Stimulated activated CD4-positive, alpha-beta T cell treated with anti-CD3 and anti-CD28 coated beads, Interleukin-15, amount 100 ng/mL, for 24 hours (primary cell): ENCODE results near the gene AIG1.
"Not testable (repeated sequence)": the region's sequence is repeated elsewhere in the genome, so short reads cannot be mapped to it uniquely, and the experiment has no call there.

Experiments
- DNase-seq: peaks from one replicate; pipeline ENCODE4 v3.0.0-alpha.2; 2020

AIG1 gene

DNA sequence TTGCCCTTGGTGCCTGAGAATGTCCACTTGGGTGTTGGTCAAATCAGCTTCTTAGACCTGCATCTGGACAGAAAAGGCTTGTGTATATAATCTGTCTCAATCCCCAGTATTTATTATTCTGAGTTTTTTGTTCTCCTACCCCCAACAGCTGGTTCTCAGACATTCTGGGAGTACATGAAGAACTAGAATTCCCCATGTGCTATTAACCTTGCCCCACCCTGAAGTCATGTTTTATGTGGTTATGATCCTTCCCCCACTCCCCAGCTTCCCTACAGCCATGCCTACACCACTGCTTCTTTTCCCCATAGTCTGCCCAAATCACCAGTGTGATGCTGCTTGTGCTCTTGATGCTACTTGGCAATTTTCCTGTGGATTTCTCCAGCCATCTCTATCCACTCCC is 232.8 kb downstream of the AIG1 start:
- no peak for DNase-seq

DNA sequence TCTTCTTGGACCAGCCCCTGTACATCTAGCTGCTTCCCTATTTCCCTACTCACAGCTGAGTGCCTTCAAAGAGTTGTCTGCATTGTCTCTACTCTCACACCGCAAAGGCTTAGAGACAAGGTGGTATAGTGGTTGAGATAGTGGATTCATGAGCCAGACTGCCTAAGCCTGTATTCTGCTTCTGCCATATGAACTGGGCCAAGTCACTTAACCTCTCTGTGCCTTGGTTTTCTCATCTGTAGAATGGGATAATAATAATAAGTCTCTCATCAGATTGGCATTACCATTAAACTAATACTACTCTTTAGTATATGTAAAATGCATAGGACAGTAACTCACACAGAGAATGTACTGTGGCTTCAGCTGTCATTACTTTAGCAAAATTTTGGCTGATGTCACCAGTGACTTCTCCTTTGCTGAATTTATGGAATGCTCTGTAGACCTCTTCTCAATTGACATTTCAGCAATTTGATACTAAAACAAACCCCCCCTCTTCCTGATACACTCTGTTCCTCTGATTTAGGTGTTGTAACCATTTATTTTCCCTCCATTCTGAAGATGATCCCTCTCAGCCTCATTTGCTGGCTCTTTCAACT is 233.7 kb downstream of the AIG1 start:
- no peak for DNase-seq

DNA sequence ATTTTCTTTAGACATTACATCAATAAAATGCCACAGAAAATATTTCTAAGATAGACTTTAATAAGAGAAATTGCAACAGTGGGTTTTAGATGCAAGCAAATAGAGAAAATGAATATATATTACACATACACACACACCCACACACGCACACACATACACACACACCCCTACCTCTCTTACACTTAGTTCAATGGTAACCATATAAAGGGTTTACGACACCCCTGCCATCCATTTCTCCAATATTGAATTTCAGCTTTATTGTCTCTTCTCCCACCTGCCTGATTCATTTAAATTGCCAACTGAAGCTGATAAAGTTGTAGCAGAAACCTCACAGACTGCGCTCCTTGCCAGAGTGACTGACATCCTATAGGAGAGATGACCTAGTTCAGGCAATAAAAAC is 235.2 kb downstream of the AIG1 start:
- no peak for DNase-seq

DNA sequence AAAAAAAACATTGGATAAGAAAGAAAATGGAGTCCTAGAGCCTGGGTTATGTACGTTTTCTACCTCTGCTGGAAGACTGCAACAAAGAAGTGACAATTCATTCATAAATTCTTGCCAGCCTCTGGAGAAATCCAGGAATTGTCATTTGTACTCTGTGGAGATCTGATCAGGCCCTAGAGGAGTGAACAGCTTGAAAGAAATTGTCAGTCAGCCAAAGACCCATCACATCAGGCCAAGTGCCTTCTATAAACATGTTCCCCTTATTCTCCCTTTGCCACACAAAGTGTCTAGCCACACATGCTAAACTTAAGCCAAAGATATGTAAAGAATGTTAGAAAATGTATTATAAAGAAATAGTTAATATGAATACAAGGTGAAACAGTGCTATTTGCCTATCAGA is 237.4 kb downstream of the AIG1 start:
- DNase-seq = no peak

DNA sequence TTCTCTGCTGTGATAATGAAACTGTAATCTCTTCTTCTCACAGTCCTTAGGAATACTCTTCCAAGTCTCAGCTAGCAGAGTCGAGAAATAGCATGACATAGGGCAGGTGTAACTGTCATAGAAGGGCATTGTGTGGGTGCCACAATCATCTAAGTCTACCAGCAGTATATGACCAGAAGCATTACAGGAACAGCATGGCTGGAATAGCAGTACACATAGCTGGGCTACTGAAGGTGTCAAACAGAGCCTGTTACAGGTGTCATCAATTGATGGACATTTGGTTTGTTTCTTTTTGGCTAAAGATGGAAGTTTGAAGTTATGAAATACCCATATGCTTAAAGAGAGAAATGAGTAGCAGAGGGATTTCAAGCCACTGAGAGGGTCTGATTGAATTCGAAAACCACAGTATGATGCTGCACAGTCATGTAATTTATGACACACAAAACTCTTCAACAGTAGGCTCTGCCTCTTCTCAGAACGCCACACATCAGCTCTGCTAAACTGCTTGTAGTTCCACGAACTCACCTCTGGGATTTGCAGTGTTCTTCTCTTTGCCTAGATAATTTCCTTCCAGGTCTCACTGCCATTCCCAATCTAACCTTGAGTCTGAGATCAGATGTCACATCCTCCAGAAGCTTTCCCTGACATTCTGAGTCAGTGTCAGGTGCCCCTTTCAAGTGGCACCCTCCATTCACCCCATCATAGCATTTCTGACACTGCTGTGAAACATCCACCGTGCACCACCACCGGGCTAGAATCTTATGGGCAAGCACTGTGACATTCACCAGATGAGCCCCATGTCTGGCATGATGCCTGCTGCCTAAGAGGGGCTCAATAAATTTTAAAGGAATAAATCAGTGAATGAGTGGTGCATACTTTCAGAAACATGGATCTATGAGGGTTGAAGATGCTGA is 238.8 kb downstream of the AIG1 start:
- no peak for DNase-seq

DNA sequence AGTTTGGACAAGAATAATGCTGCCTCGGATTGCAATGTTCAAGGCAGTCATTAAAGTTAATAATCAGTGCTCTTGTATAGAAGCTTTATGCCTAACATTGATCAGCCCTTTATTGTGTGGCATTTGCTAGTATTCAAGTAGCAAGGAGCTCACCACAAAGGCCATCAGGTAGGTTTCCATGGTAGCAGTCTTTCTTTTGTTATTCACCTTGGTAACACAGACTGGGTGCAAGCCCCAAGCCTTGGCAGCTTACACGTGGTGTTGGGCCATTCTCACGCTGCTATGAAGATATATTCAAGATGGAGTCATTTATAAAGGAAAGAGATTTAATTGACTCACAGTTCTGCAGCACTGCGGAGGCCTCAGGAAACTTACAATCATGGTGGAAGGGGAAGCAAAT is 240.5 kb downstream of the AIG1 start:
- no peak for DNase-seq

DNA sequence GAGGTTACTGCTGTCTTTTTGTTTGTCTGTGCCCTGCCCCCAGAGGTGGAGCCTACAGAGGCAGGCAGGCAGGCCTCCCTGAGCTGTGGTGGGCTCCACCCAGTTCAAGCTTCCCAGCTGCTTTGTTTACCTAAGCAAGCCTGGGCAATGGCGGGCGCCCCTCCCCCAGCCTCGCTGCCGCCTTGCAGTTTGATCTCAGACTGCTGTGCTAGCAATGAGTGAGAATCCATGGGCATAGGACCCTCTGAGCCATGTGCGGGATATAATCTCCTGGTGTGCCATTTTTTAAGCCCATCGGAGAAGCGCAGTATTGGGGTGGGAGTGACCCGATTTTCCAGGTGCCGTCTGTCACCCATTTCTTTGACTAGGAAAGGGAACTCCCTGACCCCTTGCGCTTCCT is 247.1 kb downstream of the AIG1 start:
- not testable (repeated sequence) for DNase-seq

DNA sequence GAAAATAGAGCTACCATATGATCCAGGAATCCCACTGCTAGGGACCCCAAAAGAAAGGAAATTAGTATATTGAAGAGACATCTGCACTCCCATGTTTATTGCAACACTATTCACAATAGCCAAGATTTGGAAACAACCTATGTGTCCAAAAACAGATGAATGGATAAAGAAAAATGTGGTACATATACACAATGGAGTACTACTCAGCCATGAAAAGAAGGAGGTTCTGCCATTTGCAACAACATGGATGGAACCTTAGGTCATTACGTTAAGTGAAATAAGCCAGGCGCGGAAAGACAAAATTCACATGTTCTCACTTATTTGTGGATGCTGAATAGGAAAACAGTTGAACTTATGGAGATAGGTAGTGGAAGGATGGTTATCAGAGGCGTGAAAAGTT is 252.5 kb downstream of the AIG1 start:
- no peak for DNase-seq

DNA sequence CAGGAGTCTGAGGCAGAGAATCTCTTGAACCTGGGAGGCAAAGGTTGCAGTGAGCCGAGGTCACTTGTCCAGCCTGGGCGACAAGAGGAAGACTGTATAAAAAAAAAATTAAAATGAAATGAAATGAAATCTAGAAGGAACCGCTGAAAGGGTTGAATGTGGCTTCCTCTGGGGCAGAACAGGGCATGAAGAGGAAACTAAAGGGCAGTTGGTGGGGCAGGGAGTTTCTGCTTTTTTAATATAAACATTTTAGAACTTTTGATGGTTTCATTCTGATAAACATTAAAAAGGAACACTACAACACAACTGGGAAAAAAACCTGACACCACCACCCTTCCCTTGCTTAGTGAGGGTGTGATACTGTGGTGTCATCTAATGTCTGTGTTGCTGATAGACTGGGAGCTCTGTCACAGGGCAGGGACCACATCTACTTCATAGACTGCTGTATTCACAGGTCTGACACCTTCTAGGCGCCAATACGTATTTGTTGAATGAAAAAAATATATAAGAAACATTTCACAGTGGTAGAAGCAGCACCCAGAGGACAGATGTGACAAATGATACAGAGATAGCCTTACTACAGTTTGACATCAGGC is 260.9 kb downstream of the AIG1 start:
- no peak for DNase-seq

DNA sequence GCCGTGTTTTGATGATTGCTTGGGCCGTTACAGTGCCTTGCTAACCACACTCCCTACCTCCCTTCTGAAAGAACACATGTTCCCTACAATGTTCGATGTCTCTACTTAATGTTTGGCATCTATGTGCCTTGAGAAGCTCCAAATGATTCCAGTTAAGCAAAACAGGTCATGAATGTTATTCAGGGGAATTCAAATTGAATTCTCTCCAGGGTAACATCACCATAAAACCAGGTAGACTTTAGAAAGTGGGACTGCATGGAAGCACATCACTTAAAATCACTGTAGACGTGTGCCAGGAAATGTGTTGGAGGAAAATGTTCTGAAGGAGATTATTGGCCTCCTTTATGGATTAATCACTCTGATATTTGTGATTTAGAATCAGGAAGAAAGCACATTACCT is 261.7 kb downstream of the AIG1 start:
- DNase-seq = no peak

DNA sequence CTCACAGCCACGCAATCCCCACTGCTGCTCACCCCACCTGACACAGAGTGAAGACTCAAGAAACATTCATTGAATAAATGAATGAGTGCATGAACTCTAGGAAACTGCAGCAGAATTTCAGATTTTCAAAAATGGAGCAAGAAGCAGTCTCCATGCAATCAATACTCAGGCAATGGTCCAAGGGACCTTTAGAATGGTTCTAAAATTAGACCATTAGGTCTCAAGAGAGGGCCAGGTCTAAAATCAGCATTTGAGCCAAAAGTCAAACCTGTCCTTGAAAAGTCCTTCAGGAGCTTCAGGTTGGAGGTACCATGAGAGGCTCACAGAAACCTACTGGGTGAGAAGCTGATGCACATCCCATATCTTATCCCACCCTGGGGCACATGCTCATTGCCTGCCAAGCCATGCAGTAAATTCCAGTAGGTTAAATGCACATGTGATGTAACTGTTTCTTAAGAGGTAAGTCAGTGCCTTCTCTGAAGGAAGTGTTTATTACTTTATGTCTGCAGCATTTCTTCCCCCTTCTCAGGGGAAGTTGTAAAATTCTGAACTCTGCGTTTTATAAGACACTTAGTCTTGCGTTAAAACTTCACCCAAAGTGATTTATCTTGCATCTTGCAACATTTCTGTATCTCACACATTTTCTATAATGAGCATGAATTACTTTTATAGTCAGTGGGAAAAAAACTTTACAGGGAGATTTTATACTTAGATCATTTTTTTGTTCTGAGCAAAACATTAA is 263.2 kb downstream of the AIG1 start:
- no peak for DNase-seq

DNA sequence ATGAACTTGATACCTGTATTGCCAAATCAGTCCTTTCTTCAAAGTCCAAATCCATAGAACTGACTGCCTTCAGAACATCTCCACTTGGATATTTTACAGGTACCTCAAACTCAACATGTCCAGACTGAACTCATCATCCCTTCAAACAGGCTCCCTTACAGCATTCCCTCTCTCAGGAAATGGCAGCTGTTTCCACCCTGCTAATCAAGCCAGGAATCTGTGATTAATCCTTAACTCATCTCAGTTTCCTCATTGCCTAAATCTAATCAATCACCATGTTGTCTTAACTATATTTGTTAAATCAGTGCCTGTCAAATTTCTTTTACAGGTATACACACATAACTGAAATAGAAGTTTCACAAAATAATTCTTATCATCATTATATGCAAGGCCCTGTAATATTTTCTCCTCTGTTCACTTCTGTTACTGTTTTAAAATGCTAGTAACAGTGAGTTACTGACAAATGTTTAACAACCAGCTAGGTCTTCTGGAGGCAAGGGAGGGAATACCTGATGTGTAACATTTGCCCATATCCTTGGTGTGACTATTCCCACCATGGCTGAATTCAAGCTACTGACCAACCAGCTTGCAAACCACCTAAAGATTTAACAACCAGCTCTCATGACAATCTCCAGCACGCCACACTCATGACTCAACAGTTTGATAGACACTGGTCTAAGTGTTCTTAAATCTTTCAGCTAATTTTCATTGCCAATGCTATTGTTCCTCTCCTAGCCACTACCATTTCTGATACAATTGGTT is 264.9 kb downstream of the AIG1 start:
- DNase-seq = no peak

DNA sequence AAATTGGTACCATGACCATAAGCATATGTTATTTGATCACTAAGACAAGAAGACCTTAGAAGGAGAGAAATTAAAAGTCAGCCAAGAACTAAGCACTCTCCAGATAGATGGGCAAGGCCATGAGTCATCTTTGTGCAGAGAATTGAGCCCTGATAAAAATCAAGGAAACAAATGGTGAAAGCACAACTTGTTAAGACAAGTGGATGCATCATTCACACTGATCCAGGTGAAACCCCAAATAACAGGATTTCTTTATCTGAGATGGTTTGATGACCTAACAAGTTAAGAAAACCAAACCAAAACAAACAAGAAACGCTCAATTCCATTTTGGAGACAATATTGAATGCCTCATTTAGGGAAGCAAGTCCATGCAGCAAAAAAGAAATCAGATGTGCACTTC is 268.2 kb downstream of the AIG1 start:
- DNase-seq = no peak

DNA sequence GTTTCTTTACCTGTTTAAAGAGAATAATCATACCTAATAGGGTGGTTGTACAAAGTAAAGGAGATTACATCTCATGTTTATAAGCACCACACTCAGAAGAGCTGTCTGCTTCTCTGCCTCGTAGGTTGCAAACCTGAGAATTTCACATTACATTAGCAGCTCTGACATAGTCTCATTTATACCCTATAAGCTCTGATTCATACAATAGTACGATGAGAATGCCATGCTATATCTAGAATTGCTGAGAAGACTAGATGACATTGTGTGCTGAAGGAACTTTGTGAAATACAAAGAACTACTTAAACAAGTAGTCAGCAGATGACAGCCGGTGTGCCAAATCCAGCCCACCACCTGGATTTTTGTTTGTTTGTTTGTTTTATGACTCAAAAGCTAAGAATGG is 268.6 kb downstream of the AIG1 start:
- no peak for DNase-seq

DNA sequence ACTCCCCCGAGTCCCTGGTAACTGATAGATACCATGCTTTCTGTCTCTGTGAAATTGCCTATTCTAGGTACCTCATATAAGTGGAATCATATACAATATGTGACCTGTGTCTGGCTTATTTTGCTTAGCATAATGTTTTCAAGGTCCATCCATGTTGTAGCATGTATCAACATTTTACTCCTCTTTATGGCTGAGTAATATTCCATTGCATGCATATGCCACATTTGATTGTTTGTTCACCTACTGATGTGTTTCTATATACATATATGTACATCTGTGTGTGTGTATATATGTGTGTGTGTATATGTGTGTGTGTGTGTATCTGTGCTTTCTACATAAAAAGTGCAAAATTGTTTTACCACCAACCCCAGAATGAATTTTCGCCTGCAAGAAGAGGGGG is 270.7 kb downstream of the AIG1 start:
- no peak for DNase-seq

DNA sequence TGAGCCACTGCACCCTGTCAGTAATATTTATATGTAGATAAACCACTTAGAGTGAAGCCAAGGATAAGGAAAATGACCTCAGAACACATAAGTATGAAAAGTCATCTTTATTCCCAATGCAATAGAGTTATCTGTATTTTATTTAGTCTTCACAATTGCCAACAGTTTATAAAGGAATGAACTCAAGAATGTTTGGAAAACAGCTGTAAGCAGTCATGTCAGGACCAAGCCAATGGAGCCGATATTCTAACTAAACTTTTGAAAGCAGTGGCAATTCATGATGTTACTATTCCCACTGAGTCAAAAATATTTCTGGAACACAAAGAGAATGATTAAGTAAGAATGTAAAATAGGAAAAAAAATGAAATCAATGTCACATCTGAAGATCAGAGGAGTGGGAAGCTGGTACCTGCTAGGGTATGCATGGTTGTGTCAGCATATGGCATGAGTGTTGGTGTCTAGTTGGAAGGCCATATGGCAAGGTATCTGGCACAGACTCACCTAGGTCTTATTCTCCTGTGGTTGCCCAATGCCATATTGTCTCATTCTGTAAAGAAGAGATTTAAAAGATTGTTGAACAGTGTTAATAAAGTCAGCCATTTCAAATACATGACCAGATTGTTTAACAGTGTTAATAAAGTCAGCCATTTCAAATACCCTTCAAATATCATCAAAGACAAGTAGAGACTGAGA is 271.6 kb downstream of the AIG1 start:
- no peak for DNase-seq

DNA sequence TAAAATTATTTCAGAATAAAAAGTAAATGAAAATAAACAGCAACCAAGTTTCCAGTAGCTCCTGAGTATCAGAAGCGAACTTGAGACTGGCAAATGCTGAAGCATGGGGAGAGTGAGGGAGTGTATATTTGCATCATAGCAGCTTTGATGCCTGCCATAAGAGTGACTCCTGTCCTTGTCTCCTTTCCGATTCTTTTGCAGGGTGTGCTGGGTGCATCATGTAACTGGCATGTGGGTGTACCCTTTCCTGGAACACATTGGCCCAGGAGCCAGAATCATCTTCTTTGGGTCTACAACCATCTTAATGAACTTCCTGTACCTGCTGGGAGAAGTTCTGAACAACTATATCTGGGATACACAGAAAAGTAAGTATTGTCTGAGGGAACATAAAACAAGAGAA is 272.4 kb downstream of the AIG1 start:
- no peak for DNase-seq

DNA sequence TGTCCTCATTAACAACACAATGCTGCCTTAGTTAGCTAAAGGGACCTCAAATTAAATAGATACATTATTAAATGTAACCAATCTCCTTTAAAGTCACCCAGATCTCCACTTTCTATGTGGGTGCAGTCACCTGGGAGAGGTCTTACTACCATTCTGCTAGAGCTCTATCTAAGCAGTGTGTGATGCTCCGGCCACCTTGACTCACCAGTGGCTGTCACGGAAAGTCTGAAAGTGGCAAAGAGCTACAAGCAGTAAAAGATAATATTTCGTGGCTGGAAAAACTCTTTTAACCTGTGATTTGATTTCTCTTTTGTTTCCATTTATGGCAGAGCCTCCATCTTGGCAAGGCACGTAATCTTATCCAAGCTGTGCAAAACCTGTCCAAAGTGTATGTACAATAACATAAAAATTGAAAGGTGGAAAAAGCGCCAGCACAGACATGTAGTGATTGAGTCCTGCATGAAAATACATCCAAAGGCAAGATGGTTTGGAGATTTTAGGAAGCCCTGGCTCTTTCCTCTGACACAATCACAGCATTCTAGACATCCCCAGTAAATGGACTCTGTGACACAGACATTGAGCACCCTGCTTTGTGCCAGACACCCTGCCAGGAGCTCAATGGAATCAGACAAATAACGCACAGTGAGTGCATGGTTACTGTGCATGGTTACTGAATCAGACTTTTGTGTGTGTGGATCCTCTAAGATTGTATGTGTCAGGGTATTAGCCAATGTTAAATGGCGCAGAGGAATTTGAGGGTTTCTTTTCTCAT is 273.2 kb downstream of the AIG1 start:
- peak; percentile 19 for DNase-seq

DNA sequence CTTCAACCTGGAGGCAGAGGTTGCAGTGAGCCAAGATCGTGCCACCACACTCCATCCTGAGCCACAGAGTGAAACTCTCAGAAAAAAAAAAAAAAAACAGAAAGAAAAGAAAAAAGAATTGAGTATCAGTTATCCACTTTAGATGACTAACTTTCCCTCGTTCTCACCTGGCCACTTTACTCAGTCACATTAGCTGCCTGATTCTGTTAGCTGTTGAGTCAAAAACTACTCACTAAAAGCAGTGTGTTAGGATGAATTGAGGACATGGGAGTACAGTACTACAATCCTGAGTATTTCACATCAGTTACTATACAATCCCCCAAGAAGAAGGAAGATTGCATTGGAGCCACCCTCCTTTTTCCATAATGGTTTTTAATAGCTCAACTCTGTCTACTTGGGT is 275.2 kb downstream of the AIG1 start:
- no peak for DNase-seq

DNA sequence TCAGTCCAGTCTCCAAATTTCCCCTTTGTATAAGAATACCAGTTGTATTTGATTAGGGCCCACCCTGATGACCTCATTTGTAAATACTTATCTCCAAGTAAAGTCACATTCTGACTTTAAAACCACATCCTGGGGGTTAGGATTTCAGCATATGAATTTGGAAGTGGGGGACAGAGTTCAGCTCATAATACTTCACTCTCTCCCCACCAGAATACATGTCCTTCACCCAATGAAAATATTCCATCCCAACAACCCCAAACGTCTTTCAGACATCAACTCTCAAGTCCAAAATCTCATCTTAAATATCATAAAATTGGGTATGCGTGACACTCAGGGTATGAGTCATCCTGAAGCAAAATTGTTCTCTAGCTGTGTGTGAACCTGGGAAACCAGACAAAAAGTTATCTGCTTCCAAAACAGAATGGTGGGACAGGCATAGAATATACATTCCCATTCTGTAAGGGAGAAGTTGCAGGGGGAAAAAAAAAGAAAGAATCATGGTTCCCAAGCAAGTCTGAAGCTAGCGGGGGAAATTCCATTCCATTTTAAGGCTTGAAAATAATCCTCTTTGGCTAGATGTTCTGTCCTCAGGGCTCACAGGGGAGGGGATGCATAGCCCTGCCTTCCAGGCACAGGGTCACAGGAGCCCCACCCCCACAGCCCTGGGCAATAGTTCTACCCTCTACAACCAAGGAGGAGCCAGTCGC is 275.9 kb downstream of the AIG1 start:
- no peak for DNase-seq
